Measurements from ENCODE around the gene EEF1AKMT4.
"Not testable (repeated sequence)": the region's sequence is repeated elsewhere in the genome, so short reads cannot be mapped to it uniquely, and the experiment has no call there.

The EEF1AKMT4 gene

GRCh38 chr3:184261270-184261853 lies 11.9 kb downstream of the EEF1AKMT4 start, which contains the start of gene CAMK2N2:
TSS of gene CAMK2N2 (minus strand) at chr3:184261553. CDS start at chr3:184261285, 268 bp downstream.
- peak; percentile 59 to 70 for DNase-seq

GRCh38 chr3:184261854-184262763 lies 12.6 kb downstream of the EEF1AKMT4 start:
- peak; percentile 20 to 33 for DNase-seq

- no peak for DNase-seq
These were observed 13.3 kb downstream of the EEF1AKMT4 start for GRCh38 chr3:184262764-184263179.

DNA sequence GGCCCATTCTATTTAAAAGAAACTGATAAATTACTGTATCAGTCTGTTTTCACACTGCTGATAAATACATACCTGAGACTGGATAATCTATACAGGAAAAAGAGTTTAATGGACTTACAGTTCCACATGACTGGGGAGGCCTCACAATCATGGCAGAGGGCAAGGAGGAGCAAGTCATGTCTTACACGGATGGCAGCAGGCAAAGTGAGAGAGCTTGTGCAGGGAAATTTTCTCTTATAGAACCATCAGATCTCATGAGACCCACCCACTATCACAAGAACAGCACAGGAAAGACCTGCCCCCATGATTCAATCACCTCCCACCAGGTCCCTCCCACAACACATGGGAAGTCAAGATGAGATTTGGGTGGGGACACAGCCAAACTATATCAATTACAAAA lies 17.8 kb downstream of the EEF1AKMT4 start:
- DNase-seq: not testable (repeated sequence)

GRCh38 chr3:184272269-184272668 lies 22.8 kb downstream of the EEF1AKMT4 start:
- DNase-seq: no peak

DNA sequence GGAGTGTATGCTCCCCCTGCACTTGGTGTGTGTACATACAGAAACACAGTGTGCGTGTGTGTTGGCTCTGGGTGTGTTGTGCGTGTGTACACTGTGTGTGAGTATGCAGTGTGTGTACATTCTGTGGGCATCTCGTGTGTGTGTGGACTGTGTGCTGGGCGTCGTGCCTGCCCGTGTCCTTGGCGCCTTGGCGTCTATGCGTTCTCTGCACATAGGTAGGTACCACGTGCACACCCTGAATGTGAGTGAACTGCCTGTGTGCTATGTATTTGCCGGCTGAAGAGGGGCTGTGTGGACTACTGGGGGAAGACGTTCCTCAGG lies 25.9 kb downstream of the EEF1AKMT4 start:
- DNase-seq: no peak

DNA sequence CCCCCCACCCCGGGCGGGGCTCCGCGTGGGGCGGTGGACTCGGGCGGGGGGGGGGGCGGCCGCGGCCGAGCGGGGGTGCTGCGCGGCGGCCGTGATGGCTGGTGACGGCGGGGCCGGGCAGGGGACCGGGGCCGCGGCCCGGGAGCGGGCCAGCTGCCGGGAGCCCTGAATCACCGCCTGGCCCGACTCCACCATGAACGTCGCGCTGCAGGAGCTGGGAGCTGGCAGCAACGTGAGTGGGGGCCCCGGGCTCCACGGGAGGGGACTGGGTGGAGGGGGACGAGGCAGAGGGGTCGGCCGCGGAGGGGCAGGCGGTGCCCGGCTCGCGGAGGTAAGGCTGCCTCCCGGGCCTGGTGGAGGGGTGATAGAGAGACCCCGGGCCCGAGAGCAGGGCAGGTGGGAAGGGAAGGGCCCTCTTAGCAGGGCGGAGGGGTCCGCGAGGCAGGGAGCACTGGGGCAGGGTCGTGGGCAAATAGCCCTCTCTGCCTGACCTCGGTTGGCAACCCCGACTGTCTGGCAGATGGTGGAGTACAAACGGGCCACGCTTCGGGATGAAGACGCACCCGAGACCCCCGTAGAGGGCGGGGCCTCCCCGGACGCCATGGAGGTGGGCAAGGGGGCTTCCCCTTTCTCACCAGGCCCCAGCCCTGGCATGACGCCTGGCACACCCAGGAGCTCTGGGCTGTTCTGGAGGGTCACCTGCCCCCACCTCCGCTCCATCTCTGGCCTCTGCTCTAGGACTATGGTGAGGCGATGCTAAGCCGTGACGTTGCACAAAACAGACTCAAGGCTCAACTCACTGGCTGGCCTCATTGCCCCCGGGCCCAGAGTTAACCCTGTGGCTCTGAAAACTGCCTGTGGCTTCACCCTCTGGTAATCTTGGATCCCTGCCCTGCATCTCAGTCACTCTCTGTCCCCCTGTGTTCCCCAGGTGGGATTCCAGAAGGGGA lies 26.8 kb downstream of the EEF1AKMT4 start, which contains the start of gene ECE2:
Gene ECE2 (plus strand): TSS at position 62 of the 950 bp plus-strand sequence. CDS start 132 bp downstream, at position 194.
- no peak for DNase-seq

DNA sequence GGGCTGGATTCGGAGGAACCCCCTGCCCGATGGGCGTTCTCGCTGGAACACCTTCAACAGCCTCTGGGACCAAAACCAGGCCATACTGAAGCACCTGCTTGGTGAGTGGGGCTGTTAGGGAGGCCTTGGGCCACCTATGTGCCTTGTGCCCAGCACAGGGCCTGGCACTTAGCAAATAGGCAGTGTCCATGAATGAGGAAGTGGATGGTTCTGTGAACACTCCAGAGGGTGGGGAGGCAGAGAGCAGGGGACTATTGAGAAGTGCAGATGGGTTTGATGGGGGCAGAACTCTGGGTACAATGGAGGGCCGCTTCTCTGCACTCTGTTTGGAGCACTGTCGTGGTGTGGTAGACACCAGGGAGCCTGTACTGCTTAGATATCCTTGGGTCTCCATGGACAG lies 27.9 kb downstream of the EEF1AKMT4 start:
- DNase-seq: no peak

DNA sequence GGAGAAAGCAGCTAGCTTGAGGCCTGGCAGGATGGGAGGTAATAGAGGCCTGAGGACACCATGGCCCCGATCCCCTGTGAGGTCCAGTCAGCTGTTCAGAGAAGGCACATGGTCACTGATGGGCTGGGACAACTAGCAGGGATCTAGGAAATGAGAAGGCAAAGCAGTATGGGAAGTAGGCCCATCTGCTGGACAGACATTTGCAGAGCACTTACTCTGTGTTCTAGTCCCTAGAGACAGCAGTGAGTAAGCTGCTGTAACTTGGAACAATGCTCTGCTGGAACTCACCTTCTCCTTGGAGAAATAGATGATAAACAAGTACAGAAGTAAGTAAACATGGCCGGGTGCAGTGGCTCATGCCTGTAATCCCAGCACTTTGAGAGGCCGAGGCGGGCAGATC lies 33.5 kb downstream of the EEF1AKMT4 start:
- no peak for DNase-seq

DNA sequence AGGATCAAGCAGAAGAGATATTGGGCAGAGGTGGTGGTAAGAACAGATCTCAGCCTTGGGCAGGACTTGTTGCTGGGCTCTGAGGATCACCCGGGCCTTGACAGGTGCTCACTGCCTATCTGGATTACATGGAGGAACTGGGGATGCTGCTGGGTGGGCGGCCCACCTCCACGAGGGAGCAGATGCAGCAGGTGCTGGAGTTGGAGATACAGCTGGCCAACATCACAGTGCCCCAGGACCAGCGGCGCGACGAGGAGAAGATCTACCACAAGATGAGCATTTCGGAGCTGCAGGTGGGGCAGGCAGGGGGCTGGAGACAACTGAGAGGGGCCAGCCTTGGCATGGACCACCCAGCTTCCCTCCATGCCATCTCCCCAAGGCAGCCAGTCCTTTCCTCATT lies 34.2 kb downstream of the EEF1AKMT4 start:
- no peak for DNase-seq

DNA sequence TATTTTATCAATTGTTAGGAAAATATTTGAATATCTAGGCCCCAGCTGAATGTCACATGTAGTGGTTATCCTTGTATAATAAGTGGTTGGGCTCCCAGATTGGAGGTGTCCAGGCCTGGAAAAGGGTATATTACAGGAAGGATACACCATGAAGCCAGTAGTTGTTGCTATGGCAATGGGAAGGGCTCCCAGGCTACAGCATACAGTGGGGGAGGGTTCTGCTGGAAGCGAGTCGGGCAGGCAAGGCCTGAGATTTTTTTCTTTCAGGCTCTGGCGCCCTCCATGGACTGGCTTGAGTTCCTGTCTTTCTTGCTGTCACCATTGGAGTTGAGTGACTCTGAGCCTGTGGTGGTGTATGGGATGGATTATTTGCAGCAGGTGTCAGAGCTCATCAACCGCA lies 35.2 kb downstream of the EEF1AKMT4 start:
- peak in 1 of 2 donors; percentile 9 for DNase-seq

DNA sequence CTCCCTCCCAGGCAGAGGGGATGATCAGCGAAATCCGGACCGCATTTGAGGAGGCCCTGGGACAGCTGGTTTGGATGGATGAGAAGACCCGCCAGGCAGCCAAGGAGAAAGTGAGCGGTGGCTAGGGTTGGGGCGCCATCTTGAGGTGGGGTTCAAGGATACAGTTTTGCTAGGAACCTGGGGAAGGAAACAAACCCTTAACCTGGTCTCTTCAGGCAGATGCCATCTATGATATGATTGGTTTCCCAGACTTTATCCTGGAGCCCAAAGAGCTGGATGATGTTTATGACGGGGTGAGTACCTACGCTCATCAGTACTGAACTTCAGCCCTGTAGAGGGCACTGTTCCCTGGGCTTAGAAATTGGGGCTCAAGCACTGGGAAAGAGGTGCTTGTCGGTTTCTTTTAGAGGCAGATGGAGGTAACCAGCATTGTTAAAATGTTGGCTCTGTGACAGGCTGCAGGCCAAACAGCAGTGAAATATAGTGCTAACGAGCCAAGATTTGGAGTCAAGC lies 40.0 kb downstream of the EEF1AKMT4 start:
- DNase-seq: peak; percentile 34 to 59

DNA sequence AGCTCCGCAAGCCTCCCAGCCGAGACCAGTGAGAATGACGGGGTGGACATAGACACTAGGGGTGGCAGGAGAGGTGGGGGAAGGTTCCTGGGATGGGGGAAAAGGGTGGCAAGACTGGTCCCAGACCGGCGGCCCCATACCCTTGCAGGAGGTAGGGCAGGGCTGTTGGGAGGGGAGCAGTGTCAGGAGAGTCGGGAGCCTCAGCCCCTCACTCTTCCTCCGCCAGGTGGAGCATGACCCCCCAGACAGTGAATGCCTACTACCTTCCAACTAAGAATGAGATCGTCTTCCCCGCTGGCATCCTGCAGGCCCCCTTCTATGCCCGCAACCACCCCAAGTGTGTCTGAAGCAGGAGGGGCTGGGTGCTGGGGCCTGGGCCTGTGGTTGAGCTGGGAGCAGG lies 40.9 kb downstream of the EEF1AKMT4 start:
- DNase-seq: no peak

DNA sequence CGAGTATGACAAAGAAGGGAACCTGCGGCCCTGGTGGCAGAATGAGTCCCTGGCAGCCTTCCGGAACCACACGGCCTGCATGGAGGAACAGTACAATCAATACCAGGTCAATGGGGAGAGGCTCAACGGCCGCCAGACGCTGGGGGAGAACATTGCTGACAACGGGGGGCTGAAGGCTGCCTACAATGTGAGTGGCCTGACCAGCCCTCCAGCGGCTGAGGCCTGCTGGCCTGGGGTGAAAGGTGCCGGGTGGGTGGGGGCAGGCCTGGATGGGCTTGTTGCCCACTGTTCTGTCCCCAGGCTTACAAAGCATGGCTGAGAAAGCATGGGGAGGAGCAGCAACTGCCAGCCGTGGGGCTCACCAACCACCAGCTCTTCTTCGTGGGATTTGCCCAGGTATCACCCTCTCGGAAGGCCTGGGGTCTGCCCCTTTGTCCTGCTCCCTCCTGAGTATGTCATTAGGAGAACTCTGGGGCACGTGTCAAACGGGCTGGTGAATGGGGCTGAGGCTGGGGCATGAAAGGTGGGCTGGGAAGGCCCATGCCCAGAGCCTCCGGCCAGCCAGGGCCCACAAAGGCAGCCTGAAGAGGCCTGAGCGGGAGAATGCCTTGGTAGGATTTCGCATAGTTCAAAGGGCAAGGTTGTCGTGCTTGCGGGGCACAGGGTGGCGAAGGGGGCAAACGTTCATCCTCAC lies 41.7 kb downstream of the EEF1AKMT4 start:
- DNase-seq: no peak

- DNase-seq: no peak
These were observed 42.4 kb downstream of the EEF1AKMT4 start for GRCh38 chr3:184291738-184292445.

- no peak for DNase-seq
These were observed 46.3 kb downstream of the EEF1AKMT4 start for GRCh38 chr3:184295771-184296170.

DNA sequence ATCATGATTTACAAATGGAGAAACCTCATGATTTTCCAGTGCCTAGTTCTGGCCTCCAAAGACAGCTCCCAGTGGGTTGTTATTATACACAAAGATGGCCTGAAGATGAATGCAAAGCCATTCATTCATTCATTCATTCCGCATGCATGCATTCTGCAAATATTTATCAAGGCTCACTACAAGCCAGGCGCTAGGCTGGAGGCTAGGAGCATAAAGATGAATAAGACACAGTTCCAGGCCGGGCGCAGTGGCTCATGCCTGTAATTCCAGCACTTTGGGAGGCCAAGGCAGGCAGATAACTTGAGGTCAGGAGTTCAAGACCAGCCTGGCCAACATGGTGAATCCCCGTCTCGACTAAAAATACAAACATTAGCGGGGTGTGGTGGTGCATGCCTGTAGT lies 47.1 kb downstream of the EEF1AKMT4 start:
- no peak for DNase-seq

GRCh38 chr3:184298759-184299487 lies 49.5 kb downstream of the EEF1AKMT4 start, which contains the start of gene PSMD2:
TSS of gene PSMD2 (plus strand) at chr3:184299241. CDS start at chr3:184299267, 26 bp downstream.
- DNase-seq: peak; percentile 98

GRCh38 chr3:184299488-184300377 lies 50.3 kb downstream of the EEF1AKMT4 start:
- DNase-seq: no peak

DNA sequence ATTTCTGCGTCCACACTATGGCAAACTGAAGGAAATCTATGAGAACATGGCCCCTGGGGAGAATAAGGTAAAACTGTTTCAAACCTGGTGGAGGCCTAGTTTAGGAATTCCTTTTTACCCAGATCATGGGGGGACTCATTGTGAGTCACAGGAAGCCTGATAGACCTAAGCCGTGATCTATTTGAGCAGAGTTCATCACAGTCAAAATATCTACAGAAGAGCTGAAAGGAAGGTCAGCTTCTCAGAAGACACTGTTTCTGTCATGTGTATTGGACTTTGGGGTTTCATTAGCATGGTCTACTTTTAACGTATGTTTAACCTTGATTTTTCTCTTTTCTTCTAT lies 50.9 kb downstream of the EEF1AKMT4 start:
- DNase-seq: no peak
